Measurements from ENCODE around the gene CFAP206.
"Not testable (repeated sequence)": the region's sequence is repeated elsewhere in the genome, so short reads cannot be mapped to it uniquely, and the experiment has no call there.

CFAP206 gene

DNA sequence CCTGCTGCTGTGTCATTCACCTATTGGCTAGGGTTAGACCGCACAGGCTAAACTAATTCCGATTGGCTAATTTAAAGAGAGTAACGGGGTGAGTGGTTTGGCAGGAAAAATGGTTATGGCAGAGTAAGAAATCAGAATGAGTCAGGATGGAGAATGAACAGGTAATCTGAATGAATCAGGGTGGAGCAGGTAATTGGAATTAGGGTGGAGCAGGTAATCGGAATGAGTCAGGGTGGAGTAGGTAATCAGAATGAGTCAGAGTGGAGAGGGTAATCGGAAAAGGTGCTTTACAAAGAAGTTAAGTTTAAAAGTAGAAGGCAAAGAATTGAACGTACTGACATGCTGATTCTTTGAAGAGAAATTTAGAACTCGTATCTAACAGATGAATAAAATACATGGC is 76.7 kb downstream of the CFAP206 start:
- TF ChIP-seq, protein P1, sequence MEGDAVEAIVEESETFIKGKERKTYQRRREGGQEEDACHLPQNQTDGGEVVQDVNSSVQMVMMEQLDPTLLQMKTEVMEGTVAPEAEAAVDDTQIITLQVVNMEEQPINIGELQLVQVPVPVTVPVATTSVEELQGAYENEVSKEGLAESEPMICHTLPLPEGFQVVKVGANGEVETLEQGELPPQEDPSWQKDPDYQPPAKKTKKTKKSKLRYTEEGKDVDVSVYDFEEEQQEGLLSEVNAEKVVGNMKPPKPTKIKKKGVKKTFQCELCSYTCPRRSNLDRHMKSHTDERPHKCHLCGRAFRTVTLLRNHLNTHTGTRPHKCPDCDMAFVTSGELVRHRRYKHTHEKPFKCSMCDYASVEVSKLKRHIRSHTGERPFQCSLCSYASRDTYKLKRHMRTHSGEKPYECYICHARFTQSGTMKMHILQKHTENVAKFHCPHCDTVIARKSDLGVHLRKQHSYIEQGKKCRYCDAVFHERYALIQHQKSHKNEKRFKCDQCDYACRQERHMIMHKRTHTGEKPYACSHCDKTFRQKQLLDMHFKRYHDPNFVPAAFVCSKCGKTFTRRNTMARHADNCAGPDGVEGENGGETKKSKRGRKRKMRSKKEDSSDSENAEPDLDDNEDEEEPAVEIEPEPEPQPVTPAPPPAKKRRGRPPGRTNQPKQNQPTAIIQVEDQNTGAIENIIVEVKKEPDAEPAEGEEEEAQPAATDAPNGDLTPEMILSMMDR (IDR thresholded peaks at IDR 0.05; ENCODE audit: insufficient read depth, missing control alignments): no peak
- no peak for FAIRE-seq
- DNase-seq (ENCODE audit: insufficient read length, low spot score): no peak

DNA sequence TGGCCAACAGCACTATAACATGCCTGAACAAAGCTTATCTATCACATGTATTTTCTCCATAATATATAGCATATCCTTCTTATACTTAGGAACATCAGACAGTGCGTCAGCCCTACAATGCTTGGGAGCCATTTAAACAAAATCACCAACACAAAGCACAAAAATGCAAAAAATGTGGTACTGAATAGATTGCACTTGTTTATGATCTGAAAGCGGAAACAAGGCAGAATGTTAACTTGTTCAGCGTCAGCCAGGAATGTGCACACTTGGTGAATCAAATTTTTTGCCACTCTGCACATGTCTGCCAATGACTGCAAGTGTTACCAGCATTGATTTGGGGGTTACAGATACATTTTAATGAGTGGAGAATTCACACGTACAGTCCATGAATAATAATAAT is 79.8 kb downstream of the CFAP206 start:
- DNase-seq (ENCODE audit: insufficient read length, low spot score) (no peak), FAIRE-seq (no peak)
- TF ChIP-seq, protein P1 (IDR thresholded peaks at IDR 0.05; ENCODE audit: insufficient read depth, missing control alignments): no peak

DNA sequence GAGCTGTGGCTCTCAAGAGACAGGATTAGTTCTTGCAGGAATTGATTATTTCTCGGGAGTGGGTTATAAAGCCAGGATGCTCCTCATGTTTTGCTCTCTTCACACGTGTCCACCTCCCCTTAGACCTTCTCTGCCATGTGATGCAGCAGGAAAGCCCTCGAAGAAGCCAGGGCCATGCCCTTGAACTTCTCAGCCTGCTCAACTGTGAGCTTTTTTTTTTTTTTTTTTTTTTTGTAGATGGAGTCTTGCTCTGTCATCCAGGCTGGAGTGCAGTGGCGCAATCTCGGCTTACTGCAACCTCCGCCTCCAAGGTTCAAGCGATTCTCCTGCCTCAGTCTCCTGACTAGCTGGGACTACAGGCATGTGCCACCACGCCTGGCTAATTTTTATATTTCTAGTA is 81.6 kb downstream of the CFAP206 start:
- not testable (repeated sequence) for DNase-seq (ENCODE audit: insufficient read length, low spot score); FAIRE-seq

DNA sequence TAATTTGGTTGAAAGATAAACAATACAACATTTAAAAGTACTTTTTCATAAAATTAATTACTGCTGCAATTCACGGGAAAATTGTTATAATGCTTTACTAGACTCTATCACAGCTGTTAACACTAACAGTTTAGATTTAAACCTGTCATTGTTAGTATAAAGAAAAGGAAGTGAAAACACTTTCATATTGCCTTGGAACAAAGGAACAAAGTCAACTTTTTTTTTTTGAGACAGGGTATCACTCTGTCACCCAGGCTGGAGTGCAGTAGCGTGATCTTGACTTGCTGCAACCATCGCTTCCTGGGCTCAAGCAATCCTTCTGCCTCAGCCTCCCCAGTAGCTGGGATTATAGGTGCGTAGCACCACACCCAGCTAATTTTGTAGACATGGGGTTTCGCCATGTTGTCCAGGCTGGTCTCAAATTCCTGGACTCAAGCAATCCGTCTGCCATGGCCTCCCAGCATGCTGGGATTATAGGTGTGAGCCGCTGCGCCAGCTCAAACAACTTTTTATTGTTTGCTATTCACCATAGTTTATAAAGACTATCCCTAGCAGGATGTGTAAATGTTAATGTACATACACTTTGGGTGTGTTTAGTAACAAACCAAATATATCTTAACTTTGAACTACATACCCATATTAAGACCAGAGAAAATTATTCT is 87.1 kb downstream of the CFAP206 start:
- DNase-seq (ENCODE audit: insufficient read length, low spot score): no peak
- FAIRE-seq: no peak

DNA sequence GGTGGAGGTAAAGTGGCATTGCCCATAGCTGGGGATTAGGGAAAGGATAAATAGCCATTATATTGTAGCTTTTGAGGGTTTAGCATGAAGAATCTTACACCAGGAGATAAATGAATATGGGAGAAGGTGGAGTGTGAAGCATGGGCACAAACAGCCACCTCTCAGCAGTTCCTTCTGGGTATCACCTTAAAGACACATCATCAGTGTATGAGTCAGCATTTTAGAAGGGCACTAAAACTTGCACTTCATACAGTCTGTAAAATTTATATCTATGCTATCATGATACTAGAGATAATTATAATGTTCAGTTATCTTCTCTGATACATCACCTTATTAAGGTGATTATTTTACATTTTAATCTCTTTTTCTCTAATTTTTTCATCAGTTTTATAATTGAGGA is 90.3 kb downstream of the CFAP206 start:
- no peak for DNase-seq (ENCODE audit: insufficient read length, low spot score)
- no peak for FAIRE-seq
- TF ChIP-seq, protein P1 (IDR thresholded peaks at IDR 0.05; ENCODE audit: insufficient read depth, missing control alignments): no peak

More for the DNA sequence above, 87.1 kb downstream of the CFAP206 start:
- TF ChIP-seq, protein P1 (IDR thresholded peaks at IDR 0.05; ENCODE audit: insufficient read depth, missing control alignments): no peak

DNA sequence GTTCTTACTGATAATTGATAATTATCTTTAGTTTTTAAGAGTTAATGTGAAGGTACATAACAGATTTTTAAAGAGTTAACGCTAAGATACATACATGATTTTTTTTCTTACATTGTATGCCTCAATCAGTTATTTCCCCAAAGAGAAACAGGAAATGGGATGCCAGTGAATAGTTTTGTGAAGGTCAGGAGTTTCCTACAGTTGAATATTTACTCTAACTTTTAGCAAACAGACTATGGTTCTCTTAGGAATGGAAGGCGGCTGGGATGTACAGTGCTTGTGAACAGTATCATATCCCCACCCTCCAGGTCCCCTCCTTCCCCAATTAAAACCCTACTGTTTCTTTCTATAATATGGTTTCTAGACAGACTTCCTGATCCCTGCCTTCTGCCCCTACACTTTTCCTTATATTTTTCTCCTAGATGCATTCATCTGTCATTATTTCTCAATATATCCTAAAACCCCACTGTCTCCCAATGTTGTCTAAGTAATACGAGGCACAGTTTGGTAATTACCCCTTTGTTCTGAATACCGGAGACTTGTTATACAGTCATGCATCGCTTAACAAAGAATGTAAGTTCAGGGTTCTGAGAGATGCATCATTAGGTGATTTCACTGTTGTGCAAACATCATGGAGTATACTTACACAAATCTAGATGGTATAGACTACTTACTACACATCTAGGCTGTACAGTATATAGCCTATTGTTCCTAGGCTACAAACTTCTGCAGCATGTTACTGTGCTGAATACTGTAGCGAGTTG is 94.2 kb downstream of the CFAP206 start:
- FAIRE-seq (no peak), DNase-seq (ENCODE audit: insufficient read length, low spot score) (no peak)
- TF ChIP-seq, protein P1 (IDR thresholded peaks at IDR 0.05; ENCODE audit: insufficient read depth, missing control alignments): no peak

DNA sequence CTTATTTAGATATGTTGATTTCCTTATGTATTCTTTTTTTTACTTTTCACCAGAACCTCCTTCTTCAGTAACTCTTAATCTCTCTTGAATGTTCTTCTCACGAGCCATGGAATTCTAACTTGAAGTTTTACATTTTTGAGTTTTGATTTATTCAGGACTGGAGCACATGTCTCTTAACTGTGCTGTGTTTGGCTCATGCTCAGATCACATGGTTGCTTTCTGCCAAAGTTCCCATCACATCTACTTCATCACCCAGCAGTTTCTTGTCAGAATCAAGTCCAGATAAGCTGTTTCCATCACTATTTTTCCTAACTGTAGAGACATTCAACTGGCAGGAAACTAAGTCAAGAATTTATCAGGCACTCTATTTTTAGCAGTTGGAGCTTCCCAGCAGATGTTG is 96.7 kb downstream of the CFAP206 start:
- TF ChIP-seq, protein P1 (IDR thresholded peaks at IDR 0.05; ENCODE audit: insufficient read depth, missing control alignments): no peak
- no peak for FAIRE-seq

More for the DNA sequence above, 96.7 kb downstream of the CFAP206 start:
- no peak for DNase-seq (ENCODE audit: insufficient read length, low spot score)

All from D721Med (cell line).